ENCODE results near the gene AQP6.

AQP6 gene

GRCh38 chr12:49972641-49973360 is at the start of gene AQP6:
TSS of gene AQP6 (plus strand) at chr12:49972947. CDS start at chr12:49973174, 227 bp downstream.
- DNase-seq (ENCODE audit: low read depth, low spot score): no peak

- DNase-seq (ENCODE audit: low read depth, low spot score): no peak
Observed at GRCh38 chr12:49923035-49923644, 49.6 kb upstream of the AQP6 start.

GRCh38 chr12:49923880-49924556 is 48.7 kb upstream of the AQP6 start:
- no peak for DNase-seq (ENCODE audit: low read depth, low spot score)

- no peak for DNase-seq (ENCODE audit: low read depth, low spot score)
Observed at GRCh38 chr12:49924628-49925246, 48.0 kb upstream of the AQP6 start.

- no peak for DNase-seq (ENCODE audit: low read depth, low spot score)
Observed at GRCh38 chr12:49925433-49926204, 47.1 kb upstream of the AQP6 start.

GRCh38 chr12:49928471-49928870 is 44.3 kb upstream of the AQP6 start:
- DNase-seq (ENCODE audit: low read depth, low spot score): no peak

- DNase-seq (ENCODE audit: low read depth, low spot score): no peak
Observed at GRCh38 chr12:49929581-49929980, 43.2 kb upstream of the AQP6 start.

GRCh38 chr12:49930515-49931288 is 42.0 kb upstream of the AQP6 start:
- DNase-seq (ENCODE audit: low read depth, low spot score): no peak

GRCh38 chr12:49932023-49932422 is 40.7 kb upstream of the AQP6 start:
- no peak for DNase-seq (ENCODE audit: low read depth, low spot score)

- no peak for DNase-seq (ENCODE audit: low read depth, low spot score)
Observed at GRCh38 chr12:49932533-49933130, 40.1 kb upstream of the AQP6 start.

- DNase-seq (ENCODE audit: low read depth, low spot score): no peak
Observed at GRCh38 chr12:49933796-49934195, 39.0 kb upstream of the AQP6 start.

- no peak for DNase-seq (ENCODE audit: low read depth, low spot score)
Observed at GRCh38 chr12:49934505-49934904, 38.2 kb upstream of the AQP6 start.

GRCh38 chr12:49936925-49937324 is 35.8 kb upstream of the AQP6 start:
- DNase-seq (ENCODE audit: low read depth, low spot score): no peak

GRCh38 chr12:49937639-49938300 is 35.0 kb upstream of the AQP6 start:
- no peak for DNase-seq (ENCODE audit: low read depth, low spot score)

- DNase-seq (ENCODE audit: low read depth, low spot score): no peak
Observed at GRCh38 chr12:49939307-49939706, 33.4 kb upstream of the AQP6 start.

GRCh38 chr12:49939707-49940106 is 33.0 kb upstream of the AQP6 start:
- no peak for DNase-seq (ENCODE audit: low read depth, low spot score)

GRCh38 chr12:49941556-49942511 is 30.9 kb upstream of the AQP6 start:
- DNase-seq (ENCODE audit: low read depth, low spot score): no peak

- DNase-seq (ENCODE audit: low read depth, low spot score): no peak
Observed at GRCh38 chr12:49942512-49942893, 30.2 kb upstream of the AQP6 start.

Data from brain pericyte (primary cell).